Activated B cell treated with CpG ODN at 0.5 μM for 24 hours (primary cell): ENCODE measurements around the gene TUFT1. TPM values are rescaled to one million over a fixed set of nuclear protein-coding genes. Genes with fewer than 3 reads are reported as not detected.
"Not testable (repeated sequence)": the region's sequence is repeated elsewhere in the genome, so short reads cannot be mapped to it uniquely, and the experiment has no call there.

Experiments
- ATAC-seq: fragments of 200-7000 bp; cut with Tn5 transposase; one replicate; pipeline ENCODE4 v1.10.0; 2021; ENCODE audit warnings: low read depth, mild to moderate bottlenecking, moderate library complexity
- CTCF ChIA-PET: fragments of 350-600 bp; sonication (Branson Sonifier 250); formaldehyde crosslinking; loops from one replicate; lab custom pipeline; 2021; ENCODE audit warnings: antibody characterized with exemption; lab: Charles Lee
- POLR2A ChIA-PET: fragments of 350-600 bp; sonication (Branson Sonifier 250); formaldehyde crosslinking; loops from one replicate; lab custom pipeline; 2021; ENCODE audit warnings: antibody characterized with exemption; lab: Charles Lee
- DNase-seq: peaks from one replicate; pipeline ENCODE4 v3.0.0; 2022
- H3K27ac Mint-ChIP-seq: one replicate; pipeline ENCODE4 v1.8.0; 2020; ENCODE audit warnings: mixed read lengths
- H3K27me3 Mint-ChIP-seq: one replicate; pipeline ENCODE4 v1.8.0; 2021; ENCODE audit warnings: mixed read lengths
- H3K36me3 Mint-ChIP-seq: one replicate; pipeline ENCODE4 v1.8.0; 2021; ENCODE audit warnings: low read depth, mixed read lengths
- H3K4me1 Mint-ChIP-seq: one replicate; pipeline ENCODE4 v1.8.0; 2021; ENCODE audit warnings: mixed read lengths
- H3K4me3 Mint-ChIP-seq: one replicate; pipeline ENCODE4 v1.8.0; 2020; ENCODE audit warnings: mild to moderate bottlenecking, mixed read lengths
- H3K9me3 Mint-ChIP-seq: one replicate; pipeline ENCODE4 v1.8.0; 2020; ENCODE audit warnings: mixed read lengths
- intact Hi-C: fragments of 100-400 bp; cut with micrococcal nuclease; formaldehyde crosslinking; loops from one replicate; pipeline ENCODE4 v1.15.1; 2024
- total RNA-seq: library from RNA; stranded (reverse); gene quantifications from 2 replicates; pipeline ENCODE4 v1.2.3, GENCODE V29; 2022
- TF ChIP-seq, protein P1 (sequence below): fragments of 200-600 bp; IDR thresholded peaks from one replicate; pipeline ENCODE4 v1.8.0; 2022; ENCODE audit warnings: antibody characterized with exemption, mild to moderate bottlenecking

Gene TUFT1
- total RNA-seq, 1 donor from 2014 or later = 2.3 TPM

DNA sequence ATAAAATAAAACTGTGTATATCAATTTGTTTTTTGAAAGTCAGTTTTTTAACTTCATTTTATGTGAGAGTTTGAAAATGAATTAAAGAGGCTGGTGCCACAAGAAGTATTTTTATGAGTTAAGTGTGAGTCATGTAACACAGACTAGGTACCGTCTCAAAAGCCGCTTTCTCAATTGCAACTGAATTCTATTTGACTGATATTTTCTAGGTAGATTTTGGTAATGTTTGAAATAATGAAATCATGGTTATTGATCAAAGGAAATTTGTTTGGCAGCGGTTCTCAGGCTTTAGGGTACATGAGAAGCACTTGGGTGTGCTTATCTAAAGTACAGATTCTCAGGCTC is 76.4 kb downstream of the TUFT1 start:
- no peak overlapping the region for H3K27ac Mint-ChIP-seq
- H3K4me3 Mint-ChIP-seq = no peak overlapping the region
- H3K36me3 Mint-ChIP-seq = peaks cover 11% of the 10 kb centered on the region
- CTCF ChIA-PET = no interaction called here
- no peak for DNase-seq
- ATAC-seq = no peak
- POLR2A ChIA-PET = no interaction called here
- H3K4me1 Mint-ChIP-seq = peaks cover 36% of the 10 kb centered on the region
- no peaks in the 10 kb centered on the region for H3K27me3 Mint-ChIP-seq
- intact Hi-C loops = loop anchor here (10.0 kb wide), 1 partner anchor 452 kb away; the partner anchor contains the start of genes LYSMD1 and SCNM1
- TF ChIP-seq, protein P1, sequence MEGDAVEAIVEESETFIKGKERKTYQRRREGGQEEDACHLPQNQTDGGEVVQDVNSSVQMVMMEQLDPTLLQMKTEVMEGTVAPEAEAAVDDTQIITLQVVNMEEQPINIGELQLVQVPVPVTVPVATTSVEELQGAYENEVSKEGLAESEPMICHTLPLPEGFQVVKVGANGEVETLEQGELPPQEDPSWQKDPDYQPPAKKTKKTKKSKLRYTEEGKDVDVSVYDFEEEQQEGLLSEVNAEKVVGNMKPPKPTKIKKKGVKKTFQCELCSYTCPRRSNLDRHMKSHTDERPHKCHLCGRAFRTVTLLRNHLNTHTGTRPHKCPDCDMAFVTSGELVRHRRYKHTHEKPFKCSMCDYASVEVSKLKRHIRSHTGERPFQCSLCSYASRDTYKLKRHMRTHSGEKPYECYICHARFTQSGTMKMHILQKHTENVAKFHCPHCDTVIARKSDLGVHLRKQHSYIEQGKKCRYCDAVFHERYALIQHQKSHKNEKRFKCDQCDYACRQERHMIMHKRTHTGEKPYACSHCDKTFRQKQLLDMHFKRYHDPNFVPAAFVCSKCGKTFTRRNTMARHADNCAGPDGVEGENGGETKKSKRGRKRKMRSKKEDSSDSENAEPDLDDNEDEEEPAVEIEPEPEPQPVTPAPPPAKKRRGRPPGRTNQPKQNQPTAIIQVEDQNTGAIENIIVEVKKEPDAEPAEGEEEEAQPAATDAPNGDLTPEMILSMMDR = no peak
- H3K9me3 Mint-ChIP-seq = no peaks in the 10 kb centered on the region

DNA sequence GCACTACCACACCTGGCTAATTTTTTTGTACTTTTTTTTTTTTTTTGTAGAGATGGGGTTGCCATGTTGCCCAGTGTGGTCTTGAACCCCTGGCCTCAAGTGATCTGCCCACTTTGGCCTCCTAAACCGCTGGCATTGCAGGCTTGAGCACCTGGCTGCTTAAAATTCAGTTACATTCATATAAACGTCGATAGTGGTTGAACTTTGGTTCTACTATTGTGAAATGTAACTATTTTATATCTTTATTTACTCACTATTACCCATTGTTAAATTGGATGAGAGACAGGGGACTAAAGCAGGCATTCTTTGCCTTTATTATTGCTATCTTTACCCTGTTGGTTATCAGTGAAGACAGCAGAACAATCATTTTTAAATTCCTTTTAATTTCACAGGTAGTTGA is 77.9 kb downstream of the TUFT1 start:
- Mint-ChIP-seq H3K27ac (no peak overlapping the region), H3K36me3 (peaks cover 8% of the 10 kb centered on the region), H3K4me1 (peaks cover 28% of the 10 kb centered on the region), H3K4me3 (no peak overlapping the region), H3K27me3 (no peaks in the 10 kb centered on the region), H3K9me3 (no peaks in the 10 kb centered on the region)
- ChIA-PET CTCF (no interaction called here), POLR2A (interaction anchor here (0.6 kb wide), 1 partner anchor 159 kb away, joined by 3 read pairs; the partner anchor contains the start of gene POGZ)
- TF ChIP-seq, protein P1 = no peak
- ATAC-seq (no peak), DNase-seq (no peak)
- intact Hi-C loops = loop anchor here (10.0 kb wide), 1 partner anchor 453 kb away; the partner anchor contains the start of genes LYSMD1 and SCNM1

DNA sequence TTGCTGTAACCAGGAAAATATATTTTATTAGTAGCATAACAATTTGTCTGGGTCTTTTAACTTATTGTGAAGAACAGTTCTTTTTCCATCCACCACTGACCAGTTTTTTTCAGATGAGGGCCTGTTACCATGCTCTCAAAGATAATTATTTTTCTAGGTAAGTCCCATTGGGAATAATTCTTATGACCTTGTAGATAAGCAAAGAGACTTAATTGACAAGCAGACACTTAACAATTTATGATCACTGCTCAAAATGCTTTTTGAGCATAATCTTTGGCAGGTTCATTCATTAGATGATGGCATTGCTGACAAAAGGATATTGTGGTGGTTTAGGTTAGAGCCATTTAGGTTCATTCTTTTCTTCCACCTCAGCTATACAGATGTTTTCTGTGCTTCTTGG is 78.4 kb downstream of the TUFT1 start:
- no peaks in the 10 kb centered on the region for H3K9me3 Mint-ChIP-seq
- TF ChIP-seq, protein P1 = no peak
- no peaks in the 10 kb centered on the region for H3K27me3 Mint-ChIP-seq
- POLR2A ChIA-PET = interaction anchor here (0.6 kb wide), 1 partner anchor 159 kb away, joined by 3 read pairs; the partner anchor contains the start of gene POGZ
- CTCF ChIA-PET = no interaction called here
- no peak for DNase-seq
- no peak overlapping the region for H3K27ac Mint-ChIP-seq
- H3K4me1 Mint-ChIP-seq = peaks cover 24% of the 10 kb centered on the region
- H3K4me3 Mint-ChIP-seq = no peak overlapping the region
- peaks cover 5% of the 10 kb centered on the region for H3K36me3 Mint-ChIP-seq
- intact Hi-C loops = loop anchor here (10.0 kb wide), 1 partner anchor 454 kb away; the partner anchor contains the start of genes LYSMD1 and SCNM1
- no peak for ATAC-seq

DNA sequence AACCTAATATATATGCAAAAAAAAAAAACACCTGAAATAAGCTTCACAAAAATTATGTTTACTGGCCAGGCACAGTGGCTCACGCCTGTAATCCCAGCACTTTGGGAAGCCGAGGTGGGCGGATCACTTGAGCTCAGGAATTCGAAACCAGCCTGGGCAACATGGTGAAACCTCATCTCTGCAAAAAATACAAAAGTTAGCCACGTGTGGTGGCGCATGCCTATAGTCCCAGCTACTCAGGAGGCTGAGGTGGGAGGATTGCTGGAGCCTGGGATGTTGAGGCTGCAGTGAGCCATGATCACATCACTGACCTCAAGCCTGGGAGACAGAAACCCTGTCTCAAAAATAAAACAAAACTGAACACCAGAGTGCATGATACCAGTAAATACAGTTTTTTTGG is 78.9 kb downstream of the TUFT1 start:
- ATAC-seq, H3K36me3 Mint-ChIP-seq, DNase-seq, H3K4me3 Mint-ChIP-seq, POLR2A ChIA-PET, H3K9me3 Mint-ChIP-seq, H3K27me3 Mint-ChIP-seq, H3K27ac Mint-ChIP-seq, CTCF ChIA-PET: not testable (repeated sequence)
- peaks cover 19% of the 10 kb centered on the region for H3K4me1 Mint-ChIP-seq
- intact Hi-C loops = loop anchor here (10.0 kb wide), 1 partner anchor 454 kb away; the partner anchor contains the start of genes LYSMD1 and SCNM1

DNA sequence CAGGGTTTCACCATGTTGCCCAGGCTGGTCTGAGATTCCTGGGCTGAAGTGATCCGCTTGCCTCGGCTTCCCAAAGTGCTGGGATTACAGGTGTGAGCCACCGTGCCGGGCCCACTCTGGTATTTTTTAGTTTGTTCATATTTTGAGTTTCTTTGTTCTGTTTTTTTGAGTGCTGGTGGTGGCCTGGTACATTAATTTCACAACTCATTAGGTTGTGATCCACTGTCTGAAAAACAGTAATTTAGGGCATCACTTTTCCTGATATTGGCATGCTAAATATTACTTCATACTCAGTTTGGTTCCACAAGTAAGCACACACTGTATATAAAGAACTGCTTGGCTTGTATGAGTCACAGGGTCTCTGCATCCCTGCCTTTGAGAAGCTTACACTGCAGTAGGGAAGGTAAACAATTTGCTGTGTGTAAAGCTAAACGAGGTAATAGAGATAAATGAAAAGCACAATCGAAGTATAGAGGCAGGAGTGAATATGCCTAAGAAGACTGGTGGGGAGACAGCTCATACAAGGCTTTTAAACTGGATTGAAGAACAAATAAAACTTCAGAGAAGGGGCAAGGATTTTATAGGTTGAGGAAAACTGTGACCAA is 79.5 kb downstream of the TUFT1 start:
- intact Hi-C loops = loop anchor here (10.0 kb wide), 1 partner anchor 455 kb away; the partner anchor contains the start of genes LYSMD1 and SCNM1
- peaks cover 17% of the 10 kb centered on the region for H3K4me1 Mint-ChIP-seq
- TF ChIP-seq, protein P1 = no peak
- ChIA-PET CTCF (interaction anchor here (0.8 to 1.2 kb wide), 2 partner anchors 24 to 26 kb away, joined by 3 to 4 read pairs; no protein-coding TSS in a partner anchor), POLR2A (no interaction called here)
- no peak overlapping the region for H3K4me3 Mint-ChIP-seq
- peaks cover 5% of the 10 kb centered on the region for H3K36me3 Mint-ChIP-seq
- no peaks in the 10 kb centered on the region for H3K9me3 Mint-ChIP-seq
- H3K27ac Mint-ChIP-seq = no peak overlapping the region
- ATAC-seq (no peak), DNase-seq (no peak)
- no peaks in the 10 kb centered on the region for H3K27me3 Mint-ChIP-seq
